A549 (cell line): ENCODE measurements around the gene TPGS1.

Experiments
- JUN ChIP-seq, 2 experiments: fragments of >200 bp; sonication (Bioruptor Twin); formaldehyde crosslinking; IDR thresholded peaks; 2 replicates in 1 of 2; 3 replicates in 1 of 2; pipeline ENCODE4 v1.6.1; 2016 to 2017
- JUNB ChIP-seq: fragments of >200 bp; sonication (Bioruptor Twin); formaldehyde crosslinking; IDR thresholded peaks from 2 replicates; pipeline ENCODE4 v1.6.1; 2016
- MAFK ChIP-seq: fragments of 450-650 bp; IDR thresholded peaks from 2 replicates; pipeline ENCODE4 v1.6.1; 2014; ENCODE audit not compliant: partially characterized antibody
- MAX ChIP-seq: IDR thresholded peaks from 2 replicates; pipeline ENCODE4 v1.6.1; 2012
- POLR2A ChIP-seq: IDR thresholded peaks from 2 replicates; pipeline ENCODE4 v1.6.1; 2012; ENCODE audit warnings: mild to moderate bottlenecking, low read length
- RCOR1 ChIP-seq: fragments of 150-350 bp; IDR thresholded peaks from 2 replicates; pipeline ENCODE4 v1.6.1; 2014; ENCODE audit warnings: antibody characterized with exemption, low read length, low read depth
- ZSCAN20 ChIP-seq: fragments of 250-450 bp; sonication (Bioruptor Pico); IDR thresholded peaks from 2 replicates; pipeline ENCODE4 v1.8.0; 2022; ENCODE audit warnings: mild to moderate bottlenecking, moderate library complexity
- TF ChIP-seq, protein P1 (sequence below): fragments of >200 bp; sonication (Bioruptor Twin); formaldehyde crosslinking; IDR thresholded peaks from 3 replicates; pipeline ENCODE4 v1.5.1; 2016

DNA sequence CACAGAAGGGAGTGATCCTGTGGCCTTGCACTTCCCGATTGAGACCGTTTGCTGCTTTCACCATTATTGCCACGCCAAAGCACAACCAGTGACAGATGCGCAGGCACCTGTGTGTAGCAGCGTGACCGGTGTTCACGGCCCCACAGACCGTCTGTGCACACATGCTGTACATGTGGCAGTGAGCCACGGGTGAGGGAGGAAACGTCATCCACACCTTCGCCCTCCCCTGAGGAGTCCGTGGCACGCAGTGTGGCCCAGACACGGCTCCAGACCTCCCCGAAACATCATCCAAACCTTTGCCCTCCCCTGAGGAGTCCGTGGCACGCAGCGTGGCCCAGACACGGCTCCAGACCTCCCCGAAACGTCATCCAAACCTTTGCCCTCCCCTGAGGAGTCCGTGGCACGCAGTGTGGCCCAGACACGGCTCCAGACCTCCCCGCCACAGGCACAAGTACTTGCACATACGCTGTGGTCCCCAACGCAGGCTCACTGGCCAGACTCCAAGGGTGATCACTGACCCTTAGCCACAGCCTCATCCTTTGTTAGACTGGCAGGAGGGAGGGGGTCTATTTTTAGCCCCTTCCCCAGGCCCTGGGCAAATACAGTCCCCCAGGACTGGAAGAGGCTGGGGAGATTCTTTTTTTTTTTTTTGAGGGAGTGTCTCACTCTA is 38.6 kb upstream of the TPGS1 start:
- TF ChIP-seq, protein P1, sequence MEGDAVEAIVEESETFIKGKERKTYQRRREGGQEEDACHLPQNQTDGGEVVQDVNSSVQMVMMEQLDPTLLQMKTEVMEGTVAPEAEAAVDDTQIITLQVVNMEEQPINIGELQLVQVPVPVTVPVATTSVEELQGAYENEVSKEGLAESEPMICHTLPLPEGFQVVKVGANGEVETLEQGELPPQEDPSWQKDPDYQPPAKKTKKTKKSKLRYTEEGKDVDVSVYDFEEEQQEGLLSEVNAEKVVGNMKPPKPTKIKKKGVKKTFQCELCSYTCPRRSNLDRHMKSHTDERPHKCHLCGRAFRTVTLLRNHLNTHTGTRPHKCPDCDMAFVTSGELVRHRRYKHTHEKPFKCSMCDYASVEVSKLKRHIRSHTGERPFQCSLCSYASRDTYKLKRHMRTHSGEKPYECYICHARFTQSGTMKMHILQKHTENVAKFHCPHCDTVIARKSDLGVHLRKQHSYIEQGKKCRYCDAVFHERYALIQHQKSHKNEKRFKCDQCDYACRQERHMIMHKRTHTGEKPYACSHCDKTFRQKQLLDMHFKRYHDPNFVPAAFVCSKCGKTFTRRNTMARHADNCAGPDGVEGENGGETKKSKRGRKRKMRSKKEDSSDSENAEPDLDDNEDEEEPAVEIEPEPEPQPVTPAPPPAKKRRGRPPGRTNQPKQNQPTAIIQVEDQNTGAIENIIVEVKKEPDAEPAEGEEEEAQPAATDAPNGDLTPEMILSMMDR, result no peak
- TF ChIP-seq JUN (IDR thresholded peaks at IDR 0.05), result no peak
- no peak for TF ChIP-seq JUNB
- TF ChIP-seq RCOR1, result no peak
- TF ChIP-seq ZSCAN20 (CRISPR knock-in tag), result no peak
- TF ChIP-seq MAFK, result no peak
- TF ChIP-seq MAX, result no peak
- no peak for TF ChIP-seq POLR2A
